Colonic mucosa (tissue), 4 donors: ENCODE data around the gene ZEB2. TPM values are rescaled to one million over a fixed set of nuclear protein-coding genes. Genes with fewer than 3 reads are reported as not detected.

Experiments
- DNase-seq: peaks from one replicate; pipeline ENCODE4 v3.0.0-alpha.2; 2020
- H3K27ac ChIP-seq: fragments of 200-600 bp; one replicate; pipeline ENCODE4 v1.8.0; 2021
- H3K27me3 ChIP-seq: fragments of 200-600 bp; one replicate; pipeline ENCODE4 v1.8.0; 2021
- H3K36me3 ChIP-seq: fragments of 200-600 bp; one replicate; pipeline ENCODE4 v1.8.0; 2021
- H3K4me1 ChIP-seq: fragments of 200-600 bp; one replicate; pipeline ENCODE4 v1.8.0; 2021; ENCODE audit warnings: mild to moderate bottlenecking
- H3K4me3 ChIP-seq: fragments of 200-600 bp; one replicate; pipeline ENCODE4 v1.8.0; 2021
- H3K9ac ChIP-seq, 2 donors: one replicate each; pipeline ENCODE4 v1.7.0; 2013; ENCODE audit warnings: control low read depth in 2 of 2, low read depth in 2 of 2, low read length in 2 of 2
- H3K9me3 ChIP-seq: fragments of 200-600 bp; one replicate; pipeline ENCODE4 v1.8.0; 2021
- CTCF ChIP-seq: fragments of 200-600 bp; IDR thresholded peaks from one replicate; pipeline ENCODE4 v1.8.0; 2022; ENCODE audit warnings: antibody characterized with exemption, mild to moderate bottlenecking
- intact Hi-C: fragments of 100-400 bp; cut with DNase I; formaldehyde crosslinking; loops from one replicate; pipeline ENCODE4 v1.14.1; 2022
- total RNA-seq, 2 donors: library from RNA; stranded (reverse); fragmentation: NEBNext Ultra II Directional in 1 of 2; extraction: Animal tissue kit (Norgen Biotek cat#: 25700) in 1 of 2; gene quantifications; one replicate each; pipeline ENCODE4 v1.2.1, GENCODE V29; 2021
- donor health status: healthy.
- donor health status: DM: no; HTN: no; CAD: no.
- donor health status: DM: no; HTN: no; CAD: no.

ZEB2 gene
- total RNA-seq, 2 donors from 2014 or later, result 17.4 to 29.6 TPM

GRCh38 chr2:144523596-144524117 lies 3.7 kb upstream of the ZEB2 start:
- H3K9me3 ChIP-seq, result no peaks in the 10 kb centered on the region
- peak overlapping the region; percentile 7 to 13 for H3K9ac ChIP-seq
- H3K27ac ChIP-seq, result peak overlapping the region; percentile 47
- peaks cover 30% of the 10 kb centered on the region for H3K27me3 ChIP-seq
- no peaks in the 10 kb centered on the region for H3K36me3 ChIP-seq
- no peak for DNase-seq
- intact Hi-C loops, result no loop called here
- peak overlapping the region; percentile 25 for H3K4me3 ChIP-seq
- no peaks in the 10 kb centered on the region for H3K4me1 ChIP-seq
- no peak for TF ChIP-seq CTCF

DNA sequence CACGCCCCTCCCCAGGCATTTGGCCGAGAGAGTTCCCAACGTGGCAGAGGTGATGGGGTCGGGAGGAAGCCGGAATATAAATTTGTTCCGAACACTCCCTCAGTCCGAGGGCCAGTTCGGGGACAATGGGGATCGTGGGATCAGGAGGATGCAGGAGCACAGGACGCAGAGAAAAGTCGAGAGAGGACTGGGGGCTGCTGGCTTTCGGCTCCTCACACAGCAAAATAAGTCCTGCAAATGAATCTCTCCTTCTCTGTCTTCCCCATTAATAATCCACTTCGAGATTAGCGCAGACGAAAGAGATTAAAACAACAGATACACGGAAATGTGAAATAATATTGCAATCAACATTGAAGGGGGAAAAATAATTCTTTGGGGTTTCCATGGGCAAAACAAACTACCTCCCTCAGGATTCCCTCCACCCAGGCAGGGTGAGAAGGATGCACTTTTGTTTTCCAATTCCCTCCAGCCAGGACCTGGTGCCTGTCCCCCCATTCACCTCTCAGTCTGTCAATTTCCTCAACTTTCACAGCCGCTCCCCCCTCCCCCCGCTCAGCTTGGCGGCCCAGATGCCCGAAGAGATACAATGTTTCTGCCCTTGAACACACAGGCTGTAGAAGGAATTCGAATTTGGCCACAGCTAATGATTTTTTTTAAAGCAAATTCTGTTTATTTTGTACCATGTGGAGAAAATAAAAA lies 3.1 kb upstream of the ZEB2 start:
- Histone ChIP-seq H3K27ac (peak overlapping the region; percentile 47), H3K9me3 (no peaks in the 10 kb centered on the region), H3K4me3 (peak overlapping the region; percentile 25), H3K27me3 (peaks cover 30% of the 10 kb centered on the region), H3K9ac (peak overlapping the region; percentile 7 to 66), H3K4me1 (no peaks in the 10 kb centered on the region), H3K36me3 (no peaks in the 10 kb centered on the region)
- intact Hi-C loops, result no loop called here
- DNase-seq, result no peak
- TF ChIP-seq CTCF, result no peak

GRCh38 chr2:144522176-144522896 lies 2.4 kb upstream of the ZEB2 start:
- TF ChIP-seq CTCF, result no peak
- no peaks in the 10 kb centered on the region for H3K36me3 ChIP-seq
- H3K27ac ChIP-seq, result peak overlapping the region; percentile 47
- peak overlapping the region; percentile 7 to 66 for H3K9ac ChIP-seq
- intact Hi-C loops, result no loop called here
- no peak for DNase-seq
- H3K9me3 ChIP-seq, result no peaks in the 10 kb centered on the region
- no peaks in the 10 kb centered on the region for H3K4me1 ChIP-seq
- no peak overlapping the region for H3K4me3 ChIP-seq
- H3K27me3 ChIP-seq, result peaks cover 35% of the 10 kb centered on the region

DNA sequence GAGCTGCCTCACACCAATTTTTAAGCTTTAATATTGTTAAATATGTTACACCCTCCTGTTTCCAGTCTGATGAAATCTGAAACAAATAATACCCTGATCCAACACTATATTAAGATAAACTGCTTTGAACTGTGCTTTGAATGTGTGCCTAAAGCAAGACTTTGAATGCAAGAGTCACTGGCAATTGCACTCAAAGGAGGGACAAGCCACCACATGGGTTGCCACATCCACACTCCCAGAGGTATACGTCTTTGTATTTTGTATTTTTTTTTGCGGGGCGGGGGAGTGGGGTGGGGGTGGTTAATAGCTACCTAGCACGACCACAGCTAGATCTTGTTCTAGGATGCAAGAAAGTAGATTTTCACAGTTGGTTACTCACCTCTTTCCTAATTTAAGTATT lies 1.8 kb upstream of the ZEB2 start:
- no peak overlapping the region for H3K4me3 ChIP-seq
- H3K9me3 ChIP-seq, result no peaks in the 10 kb centered on the region
- H3K4me1 ChIP-seq, result no peaks in the 10 kb centered on the region
- no peaks in the 10 kb centered on the region for H3K36me3 ChIP-seq
- intact Hi-C loops, result no loop called here
- DNase-seq, result no peak
- peak overlapping the region; percentile 47 for H3K27ac ChIP-seq
- no peak overlapping the region for H3K9ac ChIP-seq
- no peak for TF ChIP-seq CTCF
- H3K27me3 ChIP-seq, result peaks cover 38% of the 10 kb centered on the region

- Histone ChIP-seq H3K36me3 (no peaks in the 10 kb centered on the region), H3K27ac (peak overlapping the region; percentile 47), H3K4me1 (no peaks in the 10 kb centered on the region), H3K27me3 (peaks cover 39% of the 10 kb centered on the region), H3K9ac (no peak overlapping the region), H3K4me3 (no peak overlapping the region), H3K9me3 (no peaks in the 10 kb centered on the region)
- no peak for DNase-seq
- TF ChIP-seq CTCF, result no peak
- intact Hi-C loops, result no loop called here
These were observed 1.0 kb upstream of the ZEB2 start for GRCh38 chr2:144520756-144521487.
